C4-2B (cell line): ENCODE data around the gene FAM98A.

ENCODE experiments used
- CTCF ChIP-seq: fragments of 450-650 bp; conservative IDR thresholded peaks from 2 replicates; pipeline ENCODE4 v1.5.1; 2017; ENCODE audit warnings: mild to moderate bottlenecking
- ZFX ChIP-seq: fragments of 450-650 bp; IDR thresholded peaks from 2 replicates; pipeline ENCODE4 v1.6.1; 2017

DNA sequence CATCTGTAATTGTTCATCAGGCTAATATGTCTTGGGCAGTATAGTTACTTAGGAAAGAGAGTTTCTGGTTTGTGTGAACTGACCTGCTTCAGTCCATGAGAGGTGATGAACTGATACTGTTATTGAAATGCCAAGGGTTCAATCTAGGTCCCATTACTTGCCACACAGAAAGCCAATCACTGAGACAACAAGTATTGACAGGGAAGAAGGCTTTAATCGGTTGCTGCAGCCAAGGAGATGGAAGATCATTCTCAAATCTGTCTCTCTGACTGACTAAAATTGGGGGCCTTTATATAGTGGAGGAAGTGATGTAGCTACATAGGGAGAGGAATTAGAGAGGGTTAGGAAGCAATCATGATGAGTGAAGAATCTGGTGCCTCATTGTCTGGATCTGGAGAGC is 19.9 kb upstream of the FAM98A start:
- TF ChIP-seq CTCF = no peak
- TF ChIP-seq ZFX = no peak
